Endothelial cell of hepatic sinusoid (primary cell): ENCODE data around the gene GOLGA8M.
"Not testable (repeated sequence)": the region's sequence is repeated elsewhere in the genome, so short reads cannot be mapped to it uniquely, and the experiment has no call there.

ENCODE experiments used
- in situ Hi-C: cut with HindIII; loops from 2 replicates; pipeline ENCODE4 v1.10.0; 2017; ENCODE audit warnings: low sequenced_read_pairs

Gene GOLGA8M

DNA sequence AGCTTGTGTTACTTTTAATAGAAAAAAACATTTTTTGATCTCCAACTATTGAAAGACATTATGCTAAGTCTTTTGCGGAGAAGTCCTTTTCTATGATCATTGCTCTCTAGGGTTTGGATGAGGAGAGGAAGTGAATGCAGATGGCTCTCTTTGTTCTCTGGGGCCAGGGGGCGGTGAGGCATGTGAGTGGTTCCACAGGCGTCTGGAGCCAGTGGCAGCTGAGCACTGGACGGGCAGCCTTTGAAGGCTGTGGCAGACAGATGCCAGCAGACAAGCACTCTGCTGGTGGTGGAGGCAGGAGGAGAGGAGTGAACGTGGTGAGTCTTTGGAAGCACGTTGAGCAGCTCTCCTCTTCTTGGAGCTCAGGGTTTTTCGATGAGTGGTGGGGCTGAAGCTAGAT is 51.5 kb downstream of the GOLGA8M start:
- in situ Hi-C loops, result not testable (repeated sequence)

DNA sequence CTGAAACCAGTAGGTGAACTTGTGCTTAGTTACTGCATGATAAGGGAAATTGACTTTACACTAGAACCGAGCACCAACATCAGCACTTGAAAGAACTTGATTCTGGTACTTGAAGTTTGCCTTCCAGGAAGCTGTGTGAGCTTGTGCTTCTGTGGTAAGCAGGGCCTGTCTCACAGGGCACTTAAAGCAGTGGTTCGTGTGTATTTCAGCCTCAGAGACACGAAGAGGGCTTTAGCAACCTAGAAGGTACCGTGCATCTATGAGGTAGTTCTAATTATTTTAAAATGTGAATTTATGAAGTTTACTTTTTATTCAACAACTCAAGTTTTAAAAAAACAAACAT is 56.2 kb downstream of the GOLGA8M start:
- in situ Hi-C loops, result not testable (repeated sequence)

DNA sequence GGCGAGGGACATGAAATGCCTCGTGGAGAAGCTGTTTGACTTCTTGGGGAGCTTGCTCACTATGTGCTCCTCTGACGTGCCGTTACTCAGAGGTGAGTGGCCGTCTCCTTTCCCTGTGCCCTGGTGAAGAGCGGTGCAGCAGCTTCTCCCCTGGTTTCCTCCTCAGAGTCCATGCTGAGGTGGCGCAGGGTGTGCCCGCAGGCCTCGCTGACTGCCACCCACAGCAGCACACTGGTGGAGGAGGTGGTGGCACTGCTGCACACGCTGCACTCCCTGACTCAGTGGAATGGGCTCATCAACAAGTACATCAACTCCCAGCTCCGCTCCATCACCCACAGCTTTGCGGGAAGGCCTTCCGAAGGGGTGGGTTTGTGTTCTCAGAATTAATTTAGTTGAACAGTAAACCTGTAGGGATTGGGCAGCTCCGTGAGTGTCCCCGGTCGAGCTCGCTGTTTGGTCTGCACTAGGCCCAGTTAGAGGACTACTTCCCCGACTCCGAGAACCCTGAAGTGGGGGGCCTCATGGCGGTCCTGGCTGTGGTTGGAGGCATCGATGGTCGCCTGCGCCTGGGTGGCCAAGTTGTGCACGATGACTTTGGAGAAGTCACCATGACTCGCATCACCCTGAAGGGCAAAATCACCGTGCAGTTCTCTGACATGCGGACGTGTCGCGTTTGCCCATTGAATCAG is 56.7 kb downstream of the GOLGA8M start:
- in situ Hi-C loops, result not testable (repeated sequence)

DNA sequence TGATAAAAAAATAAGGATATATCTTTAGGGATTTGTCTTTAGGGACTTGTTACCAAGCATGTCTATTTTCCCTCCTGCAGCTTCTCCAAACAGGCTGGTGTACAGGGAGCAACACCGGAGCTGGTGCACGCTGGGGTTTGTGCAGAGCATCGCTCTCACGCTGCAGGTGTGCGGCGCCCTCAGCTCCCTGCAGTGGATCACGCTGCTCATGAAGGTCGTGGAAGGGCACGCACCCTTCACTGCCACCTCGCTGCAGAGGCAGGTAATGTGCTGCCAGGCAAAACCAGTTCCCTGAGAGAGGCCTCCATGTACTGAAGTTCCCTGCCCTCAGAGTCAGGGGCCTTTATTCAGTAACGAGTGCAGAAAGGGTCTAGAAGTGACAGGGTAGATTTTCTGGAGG is 58.0 kb downstream of the GOLGA8M start:
- in situ Hi-C loops, result not testable (repeated sequence)

DNA sequence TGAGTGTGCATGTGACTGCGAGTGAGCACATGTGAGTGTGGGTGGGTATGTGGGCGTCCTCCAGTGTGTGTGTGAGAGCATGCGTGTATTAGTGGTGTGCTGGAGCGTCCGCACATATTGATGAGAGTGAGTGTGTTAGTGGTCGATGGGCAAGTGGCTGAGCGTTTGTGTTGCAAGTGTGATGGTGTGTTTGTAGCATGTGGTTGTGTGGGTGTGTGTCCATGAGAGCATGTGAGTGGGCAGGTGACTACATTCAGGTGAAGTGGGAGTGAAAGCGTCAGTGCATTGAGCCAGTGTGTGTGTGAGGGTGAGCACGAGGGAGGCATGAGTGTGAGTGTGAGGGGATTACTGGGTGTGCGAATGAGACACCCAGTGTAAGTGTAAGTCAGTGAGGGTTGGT is 59.7 kb downstream of the GOLGA8M start:
- in situ Hi-C loops, result not testable (repeated sequence)
